Effector memory CD8-positive, alpha-beta T cell (primary cell): ENCODE measurements around the gene EFHC2.

Experiments used
- ATAC-seq: fragments of 150-1000 bp; cut with Tn5 transposase; replicated peaks from 2 replicates; pipeline ENCODE4 v1.10.0; 2021; ENCODE audit warnings: mild to moderate bottlenecking, moderate library complexity
- DNase-seq, 3 experiments: peaks; one replicate each; pipeline ENCODE4 v3.0.0; 2021
- H3K27ac Mint-ChIP-seq, 2 donors: one replicate each; pipeline ENCODE4 v1.8.0; 2022; ENCODE audit warnings: mild to moderate bottlenecking in 2 of 2, mixed read lengths in 2 of 2, moderate library complexity in 2 of 2
- H3K27me3 Mint-ChIP-seq, 2 donors: one replicate each; pipeline ENCODE4 v1.8.0; 2022; ENCODE audit warnings: mixed read lengths in 2 of 2
- H3K36me3 Mint-ChIP-seq: one replicate; pipeline ENCODE4 v1.8.0; 2022; ENCODE audit warnings: mild to moderate bottlenecking, moderate library complexity, mixed read lengths; ENCODE audit not compliant: insufficient read depth
- H3K4me1 Mint-ChIP-seq, 2 donors: one replicate each; pipeline ENCODE4 v1.8.0; 2022; ENCODE audit warnings: low read depth in 2 of 2, mixed read lengths in 2 of 2
- H3K4me3 Mint-ChIP-seq, 2 donors: one replicate each; pipeline ENCODE4 v1.8.0; 2022; ENCODE audit warnings: mild to moderate bottlenecking in 2 of 2, mixed read lengths in 2 of 2, moderate library complexity in 2 of 2
- H3K9me3 Mint-ChIP-seq, 2 donors: one replicate each; pipeline ENCODE4 v1.8.0; 2022; ENCODE audit warnings: mixed read lengths in 2 of 2

EFHC2 gene

DNA sequence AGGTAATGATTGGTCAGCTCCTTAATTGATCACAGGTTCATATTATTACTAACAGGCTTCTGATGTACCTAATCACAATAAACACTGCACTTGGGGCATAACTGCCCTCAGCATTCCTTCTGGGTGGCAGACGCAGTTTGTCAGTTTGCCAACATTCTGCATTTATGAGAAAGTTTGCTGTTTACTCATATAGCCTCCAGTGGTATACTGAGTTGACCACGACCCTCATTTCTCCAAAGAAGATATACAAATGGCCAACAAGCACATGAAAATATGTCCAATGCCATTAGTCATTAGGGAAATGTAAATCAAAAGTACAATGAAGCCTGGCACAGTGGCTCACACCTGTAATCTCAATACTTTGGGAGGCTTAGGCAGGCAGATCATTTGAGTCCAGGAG lies 26.3 kb downstream of the EFHC2 start:
- Mint-ChIP-seq H3K27ac (no peak overlapping the region), H3K9me3 (no peaks in the 10 kb centered on the region), H3K4me3 (no peak overlapping the region), H3K27me3 (no peaks in the 10 kb centered on the region), H3K4me1 (peaks cover 9 to 13% of the 10 kb centered on the region in 2 donors), H3K36me3 (no peaks in the 10 kb centered on the region)
- ATAC-seq (no peak), DNase-seq (no peak)

DNA sequence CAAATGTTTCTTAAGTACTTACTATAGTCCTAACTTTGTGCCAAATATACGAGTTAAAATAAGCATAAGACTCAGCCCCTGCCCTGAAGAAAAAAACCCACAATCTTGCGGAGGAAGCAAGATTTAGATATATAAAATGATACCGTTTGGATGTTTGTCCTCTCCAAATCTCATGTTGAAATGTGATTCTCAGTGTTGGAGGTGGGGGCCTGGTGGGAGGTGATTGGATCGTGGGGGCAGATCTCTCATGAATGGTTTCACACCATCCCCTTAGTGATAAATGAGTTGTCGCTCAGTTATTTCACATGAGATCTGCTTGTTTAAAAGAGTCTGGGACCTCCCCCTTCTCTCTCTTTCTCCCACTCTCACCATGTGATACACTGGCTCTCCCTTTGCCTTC lies 28.7 kb downstream of the EFHC2 start:
- ATAC-seq (no peak), DNase-seq (no peak)
- no peak overlapping the region for H3K27ac Mint-ChIP-seq
- H3K4me1 Mint-ChIP-seq: peaks cover 9 to 10% of the 10 kb centered on the region in 2 donors
- no peak overlapping the region for H3K4me3 Mint-ChIP-seq
- no peaks in the 10 kb centered on the region for H3K27me3 Mint-ChIP-seq
- no peaks in the 10 kb centered on the region for H3K36me3 Mint-ChIP-seq
- no peaks in the 10 kb centered on the region for H3K9me3 Mint-ChIP-seq

DNA sequence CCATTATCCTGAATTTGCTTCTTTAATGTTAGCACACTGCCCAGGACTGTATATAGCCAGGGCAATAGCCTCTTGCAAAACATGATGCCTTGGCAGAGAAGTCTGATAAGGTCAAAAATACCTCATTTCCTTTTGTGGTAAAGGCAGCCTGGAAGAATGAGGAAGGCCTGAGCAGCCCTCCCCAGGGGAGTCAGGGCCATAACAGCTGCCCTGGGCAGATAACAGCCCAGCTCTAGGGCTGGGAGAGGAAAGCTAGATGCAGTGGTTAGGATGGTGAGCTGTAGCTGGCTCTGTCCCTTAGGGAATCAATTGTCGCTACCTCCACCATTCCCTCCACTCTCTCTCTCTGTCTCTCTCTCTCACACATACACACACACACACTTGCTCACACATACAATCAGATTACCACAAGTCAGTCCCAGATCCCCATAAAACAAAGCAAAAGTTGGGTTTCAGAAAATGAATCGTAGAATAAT lies 29.2 kb downstream of the EFHC2 start:
- Mint-ChIP-seq H3K9me3 (no peaks in the 10 kb centered on the region), H3K36me3 (no peaks in the 10 kb centered on the region), H3K4me3 (no peak overlapping the region), H3K27ac (no peak overlapping the region), H3K27me3 (no peaks in the 10 kb centered on the region), H3K4me1 (peaks cover 9 to 10% of the 10 kb centered on the region in 2 donors)
- peak; percentile 54 for ATAC-seq
- no peak for DNase-seq

DNA sequence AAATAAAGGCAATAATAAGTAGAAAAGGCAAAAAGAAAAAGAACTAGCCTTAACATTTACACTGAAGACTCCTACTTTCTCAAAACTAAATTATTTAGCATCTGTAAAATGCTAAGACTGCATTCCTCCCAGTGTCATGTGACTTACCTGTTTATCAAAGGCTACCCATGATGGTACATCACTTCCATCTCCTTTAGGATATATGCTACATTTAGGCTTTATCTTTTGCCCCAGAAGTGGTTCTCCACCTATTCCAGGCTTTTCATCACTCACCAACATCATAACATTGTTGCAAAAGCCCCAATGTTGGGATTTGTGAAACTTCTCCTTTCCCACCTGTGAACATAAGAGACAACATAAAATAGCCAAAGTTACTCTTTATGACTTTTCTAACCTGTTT lies 31.1 kb downstream of the EFHC2 start:
- H3K9me3 Mint-ChIP-seq: no peaks in the 10 kb centered on the region
- H3K4me1 Mint-ChIP-seq: peaks cover 9 to 10% of the 10 kb centered on the region in 2 donors
- DNase-seq (no peak), ATAC-seq (no peak)
- no peak overlapping the region for H3K27ac Mint-ChIP-seq
- H3K27me3 Mint-ChIP-seq: no peaks in the 10 kb centered on the region
- no peak overlapping the region for H3K4me3 Mint-ChIP-seq
- H3K36me3 Mint-ChIP-seq: no peaks in the 10 kb centered on the region

DNA sequence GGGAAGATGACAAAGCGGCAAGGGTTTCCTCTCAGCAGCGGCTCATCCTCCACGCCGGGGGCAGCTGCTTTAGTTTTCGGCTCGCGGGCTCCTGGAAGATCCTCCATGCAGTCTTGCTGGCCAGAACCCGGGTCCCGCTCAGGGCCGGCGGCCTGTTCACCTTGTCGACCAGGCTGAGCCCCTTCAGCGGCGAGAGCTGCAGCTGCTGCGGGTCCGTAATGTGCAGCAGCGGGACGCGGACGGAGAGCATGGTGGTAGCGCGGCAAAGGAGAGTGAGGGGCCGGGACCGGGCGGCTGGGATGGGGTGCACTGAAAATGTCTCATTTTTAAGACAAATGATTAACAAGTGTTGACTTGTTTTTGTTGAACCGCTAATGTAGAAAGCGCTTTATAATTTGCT lies 33.2 kb downstream of the EFHC2 start:
- no peaks in the 10 kb centered on the region for H3K27me3 Mint-ChIP-seq
- no peak overlapping the region for H3K27ac Mint-ChIP-seq
- H3K9me3 Mint-ChIP-seq: no peaks in the 10 kb centered on the region
- no peak for DNase-seq
- H3K4me1 Mint-ChIP-seq: peaks cover 7 to 9% of the 10 kb centered on the region in 2 donors
- no peak overlapping the region for H3K4me3 Mint-ChIP-seq
- no peak for ATAC-seq
- no peaks in the 10 kb centered on the region for H3K36me3 Mint-ChIP-seq

- H3K4me1 Mint-ChIP-seq: peaks cover under 1 to 2% of the 10 kb centered on the region in 2 donors
- H3K4me3 Mint-ChIP-seq: no peak overlapping the region
- no peaks in the 10 kb centered on the region for H3K9me3 Mint-ChIP-seq
- no peak overlapping the region for H3K27ac Mint-ChIP-seq
- H3K27me3 Mint-ChIP-seq: no peaks in the 10 kb centered on the region
- ATAC-seq: no peak
- DNase-seq: no peak
- no peaks in the 10 kb centered on the region for H3K36me3 Mint-ChIP-seq
Measured at GRCh38 chrX:44308869-44309268, 34.6 kb downstream of the EFHC2 start.

- ATAC-seq: no peak
- Mint-ChIP-seq H3K27ac (no peak overlapping the region), H3K36me3 (no peaks in the 10 kb centered on the region), H3K4me1 (no peaks in the 10 kb centered on the region), H3K27me3 (no peaks in the 10 kb centered on the region), H3K9me3 (no peaks in the 10 kb centered on the region), H3K4me3 (no peak overlapping the region)
- DNase-seq: no peak
Measured at GRCh38 chrX:44306356-44306755, 37.1 kb downstream of the EFHC2 start.

DNA sequence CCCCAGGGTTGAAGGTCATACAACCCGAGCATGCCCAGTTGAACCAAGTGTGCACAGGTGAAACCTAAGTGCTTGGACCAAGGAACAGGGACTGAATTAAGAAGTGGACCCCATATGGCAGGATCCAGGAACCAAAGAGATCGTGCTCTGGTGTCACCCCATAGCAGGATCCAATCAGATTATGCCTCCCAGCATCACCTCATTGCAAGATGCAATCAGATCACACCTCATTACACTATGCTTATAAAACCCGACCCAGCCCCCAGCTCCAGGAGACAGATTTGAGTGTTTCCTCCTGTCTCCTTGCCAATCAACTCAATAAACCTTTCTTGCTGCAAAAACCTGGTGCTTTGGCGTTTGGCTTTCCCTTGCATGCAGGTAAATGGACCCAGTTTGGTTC lies 37.6 kb downstream of the EFHC2 start:
- H3K27me3 Mint-ChIP-seq: no peaks in the 10 kb centered on the region
- ATAC-seq: no peak
- no peaks in the 10 kb centered on the region for H3K4me1 Mint-ChIP-seq
- no peak for DNase-seq
- no peaks in the 10 kb centered on the region for H3K9me3 Mint-ChIP-seq
- no peak overlapping the region for H3K4me3 Mint-ChIP-seq
- no peaks in the 10 kb centered on the region for H3K36me3 Mint-ChIP-seq
- H3K27ac Mint-ChIP-seq: no peak overlapping the region

DNA sequence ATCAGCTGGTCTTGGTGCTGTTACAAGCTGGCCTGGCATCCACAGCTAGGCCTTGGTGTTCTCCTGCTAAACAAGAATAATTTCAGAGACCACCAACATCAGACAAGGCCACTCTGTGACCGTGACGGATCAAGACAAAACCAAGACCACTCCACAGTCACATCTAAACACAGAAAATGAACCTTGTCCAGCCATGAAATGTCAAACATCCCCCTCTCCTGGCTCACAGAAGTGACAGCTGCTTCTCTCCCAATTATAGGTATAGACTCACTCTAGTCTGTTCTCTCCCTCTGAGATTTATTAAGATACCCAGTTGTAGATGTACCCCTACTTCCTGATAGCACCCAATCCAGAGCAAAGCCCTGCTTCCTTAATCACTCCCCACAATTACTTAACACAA lies 40.4 kb downstream of the EFHC2 start:
- H3K27ac Mint-ChIP-seq: no peak overlapping the region
- no peak for ATAC-seq
- H3K36me3 Mint-ChIP-seq: no peaks in the 10 kb centered on the region
- no peak overlapping the region for H3K4me3 Mint-ChIP-seq
- no peaks in the 10 kb centered on the region for H3K4me1 Mint-ChIP-seq
- no peaks in the 10 kb centered on the region for H3K9me3 Mint-ChIP-seq
- H3K27me3 Mint-ChIP-seq: no peaks in the 10 kb centered on the region
- no peak for DNase-seq

DNA sequence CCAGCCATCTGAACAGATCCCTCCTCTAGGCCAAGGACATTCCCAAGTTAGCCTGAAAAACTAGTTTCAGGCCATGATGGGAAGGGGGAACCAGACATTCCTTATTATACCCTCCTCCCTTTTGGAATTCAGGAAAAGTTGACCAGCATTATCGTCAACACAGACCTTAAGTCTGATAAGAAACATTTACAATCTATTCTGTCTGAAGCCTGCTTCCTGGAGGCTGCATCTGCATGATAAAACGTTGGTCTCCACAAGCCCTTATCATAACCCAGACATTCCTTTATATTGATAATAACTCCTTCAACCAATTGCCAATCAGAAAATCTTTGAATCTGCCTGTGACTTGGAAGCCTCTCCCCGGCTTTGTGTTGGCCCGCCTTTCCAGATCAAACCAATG lies 44.3 kb downstream of the EFHC2 start:
- ATAC-seq: no peak
- no peaks in the 10 kb centered on the region for H3K4me1 Mint-ChIP-seq
- no peak for DNase-seq
- H3K27ac Mint-ChIP-seq: no peak overlapping the region
- H3K9me3 Mint-ChIP-seq: no peaks in the 10 kb centered on the region
- H3K27me3 Mint-ChIP-seq: no peaks in the 10 kb centered on the region
- no peak overlapping the region for H3K4me3 Mint-ChIP-seq
- no peaks in the 10 kb centered on the region for H3K36me3 Mint-ChIP-seq

DNA sequence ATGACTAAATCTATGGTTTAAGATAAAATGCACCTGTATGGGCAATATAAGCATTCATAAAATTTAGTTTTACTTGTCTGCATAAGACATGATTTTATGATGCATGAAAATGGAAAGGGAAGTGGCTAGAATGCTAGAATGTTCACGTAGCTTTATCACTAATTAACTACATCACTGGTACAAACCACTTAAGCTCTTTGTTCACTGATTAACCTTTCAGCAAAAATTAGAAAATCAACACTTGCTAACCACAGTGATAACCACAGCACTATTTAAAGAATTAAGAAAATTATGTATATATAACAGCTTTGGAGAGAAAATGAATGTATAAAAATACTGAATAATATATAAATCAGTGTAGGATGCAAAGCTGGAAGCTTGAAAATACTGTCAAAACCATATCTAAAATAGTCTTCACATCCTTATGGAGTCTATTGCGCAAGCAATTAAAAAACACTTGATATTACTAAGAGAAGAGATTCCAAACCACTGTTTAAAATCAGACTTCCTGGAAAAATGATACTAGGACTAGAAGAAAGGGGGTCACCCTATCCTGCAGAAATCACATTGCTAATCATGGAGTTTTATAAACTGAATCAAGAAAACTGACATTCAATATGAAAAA lies 51.9 kb downstream of the EFHC2 start:
- no peak for DNase-seq
- H3K27me3 Mint-ChIP-seq: no peaks in the 10 kb centered on the region
- H3K36me3 Mint-ChIP-seq: no peaks in the 10 kb centered on the region
- no peak overlapping the region for H3K27ac Mint-ChIP-seq
- H3K9me3 Mint-ChIP-seq: no peaks in the 10 kb centered on the region
- peaks cover 0 to 4% of the 10 kb centered on the region in 2 donors for H3K4me1 Mint-ChIP-seq
- no peak overlapping the region for H3K4me3 Mint-ChIP-seq
- ATAC-seq: peak; percentile 69

GRCh38 chrX:44290718-44291117 lies 52.8 kb downstream of the EFHC2 start:
- H3K4me1 Mint-ChIP-seq: peaks cover 0 to 4% of the 10 kb centered on the region in 2 donors
- H3K4me3 Mint-ChIP-seq: no peak overlapping the region

GRCh38 chrX:44282753-44283152 lies 60.7 kb downstream of the EFHC2 start:
- Mint-ChIP-seq H3K9me3 (no peaks in the 10 kb centered on the region), H3K4me3 (no peak overlapping the region), H3K27me3 (no peaks in the 10 kb centered on the region), H3K36me3 (no peaks in the 10 kb centered on the region), H3K27ac (no peak overlapping the region), H3K4me1 (no peaks in the 10 kb centered on the region)
- DNase-seq: no peak
- ATAC-seq: no peak

More at GRCh38 chrX:44290718-44291117, 52.8 kb downstream of the EFHC2 start:
- H3K36me3 Mint-ChIP-seq: no peaks in the 10 kb centered on the region
- H3K27ac Mint-ChIP-seq: no peak overlapping the region
- ATAC-seq (no peak), DNase-seq (no peak)
- no peaks in the 10 kb centered on the region for H3K27me3 Mint-ChIP-seq
- no peaks in the 10 kb centered on the region for H3K9me3 Mint-ChIP-seq

DNA sequence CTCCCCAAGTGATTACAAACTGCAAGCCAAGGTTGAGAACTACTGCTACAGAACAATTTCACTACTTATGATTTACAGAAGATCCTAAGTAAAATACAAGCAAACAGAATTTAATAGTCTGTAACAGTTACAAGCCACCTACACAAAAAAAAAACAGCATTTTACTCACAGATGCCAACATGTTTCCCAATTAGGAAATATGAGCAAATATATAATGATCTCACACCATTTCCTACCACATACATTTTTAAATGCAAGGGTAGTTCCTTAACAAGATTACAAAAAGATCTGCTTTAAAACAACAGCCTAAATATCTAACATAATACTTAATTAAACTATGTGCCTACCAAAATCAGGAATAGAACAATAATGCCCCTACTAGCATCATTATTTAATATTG lies 63.4 kb downstream of the EFHC2 start:
- Mint-ChIP-seq H3K9me3 (no peaks in the 10 kb centered on the region), H3K36me3 (no peaks in the 10 kb centered on the region), H3K4me3 (no peak overlapping the region), H3K27me3 (no peaks in the 10 kb centered on the region), H3K27ac (no peak overlapping the region), H3K4me1 (peaks cover 1 to 2% of the 10 kb centered on the region in 2 donors)
- no peak for DNase-seq
- ATAC-seq: no peak

DNA sequence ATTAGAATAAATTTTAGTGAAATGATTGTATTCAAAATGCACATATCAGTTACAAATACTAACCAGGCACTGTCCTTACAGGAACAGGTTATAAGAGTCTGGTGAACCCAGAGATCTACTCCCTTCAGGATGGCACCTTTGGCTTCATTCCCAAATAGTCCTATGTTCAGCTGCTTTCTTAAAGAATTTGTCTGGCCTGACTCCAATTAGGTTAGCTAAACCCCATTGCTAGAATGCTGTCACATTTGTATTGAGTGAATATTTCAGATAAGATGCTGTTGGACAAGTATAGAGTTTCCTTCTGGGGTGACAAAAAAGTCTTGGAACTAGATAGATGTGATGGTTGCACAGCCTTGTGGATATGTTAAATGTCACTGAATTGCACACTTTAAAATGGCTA lies 69.4 kb downstream of the EFHC2 start:
- Mint-ChIP-seq H3K9me3 (no peaks in the 10 kb centered on the region), H3K27ac (no peak overlapping the region), H3K36me3 (no peaks in the 10 kb centered on the region), H3K4me3 (no peak overlapping the region), H3K4me1 (peaks cover 2 to 4% of the 10 kb centered on the region in 2 donors), H3K27me3 (no peaks in the 10 kb centered on the region)
- no peak for ATAC-seq
- no peak for DNase-seq
